Stimulated activated naive CD8-positive, alpha-beta T cell treated with anti-CD3 and anti-CD28 coated beads, Interleukin-15, Interleukin-2, amounts not matched to agents 100 U/mL and 50 U/mL, for 24 hours (primary cell): Measurements from ENCODE around the gene PGGHG.
A peak's percentile ranks its signal among the peaks of the same experiment; 100 is the strongest.
"Not testable (repeated sequence)": the region's sequence is repeated elsewhere in the genome, so short reads cannot be mapped to it uniquely, and the experiment has no call there.

Source experiments
- ATAC-seq: fragments of 150-1000 bp; cut with Tn5 transposase; one replicate; pipeline ENCODE4 v1.10.0; 2021
- DNase-seq: peaks from one replicate; pipeline ENCODE4 v3.0.0; 2021

PGGHG gene

GRCh38 chr11:313787-314553, 25.0 kb downstream of the PGGHG start, which contains the start of gene IFITM1:
TSS of gene IFITM1 (plus strand) at chr11:314040. CDS start at chr11:314171, 131 bp downstream.
- ATAC-seq (peak; percentile 37), DNase-seq (peak; percentile 59)

GRCh38 chr11:314554-314875, 25.6 kb downstream of the PGGHG start:
- peak; percentile 7 for DNase-seq
- not testable (repeated sequence) for ATAC-seq

GRCh38 chr11:315051-315481, 26.1 kb downstream of the PGGHG start:
- ATAC-seq (no peak), DNase-seq (peak; percentile 31)

- DNase-seq (no peak), ATAC-seq (no peak)
Measured at GRCh38 chr11:315516-315994, 26.6 kb downstream of the PGGHG start.

- ATAC-seq (no peak), DNase-seq (peak; percentile 55)
Measured at GRCh38 chr11:316031-316701, 27.2 kb downstream of the PGGHG start.

GRCh38 chr11:316891-317301, 28.0 kb downstream of the PGGHG start:
- no peak for ATAC-seq
- DNase-seq, result no peak

- not testable (repeated sequence) for DNase-seq, ATAC-seq
Measured at GRCh38 chr11:317668-318404, 28.9 kb downstream of the PGGHG start.

GRCh38 chr11:318405-319120, 29.6 kb downstream of the PGGHG start:
- not testable (repeated sequence) for DNase-seq
- ATAC-seq, result peak; percentile 7

- peak; percentile 19 for ATAC-seq
- DNase-seq, result not testable (repeated sequence)
Measured at GRCh38 chr11:319121-319887, 30.4 kb downstream of the PGGHG start.

- ATAC-seq, result peak; percentile 33
- not testable (repeated sequence) for DNase-seq
Measured at GRCh38 chr11:319888-320273, 31.0 kb downstream of the PGGHG start.

- ATAC-seq (no peak), DNase-seq (no peak)
Measured at GRCh38 chr11:324156-324555, 35.2 kb downstream of the PGGHG start.

GRCh38 chr11:324593-325517, 35.9 kb downstream of the PGGHG start:
- ATAC-seq, DNase-seq: not testable (repeated sequence)

GRCh38 chr11:325796-326591, 37.1 kb downstream of the PGGHG start:
- ATAC-seq (peak; percentile 10), DNase-seq (no peak)

GRCh38 chr11:326592-326841, 37.6 kb downstream of the PGGHG start:
- ATAC-seq (peak; percentile 0), DNase-seq (no peak)

GRCh38 chr11:326842-327580, 38.1 kb downstream of the PGGHG start:
- ATAC-seq (peak; percentile 63), DNase-seq (peak; percentile 82)

GRCh38 chr11:327581-327923, 38.6 kb downstream of the PGGHG start:
- no peak for DNase-seq
- ATAC-seq, result no peak

GRCh38 chr11:328012-328411, 39.1 kb downstream of the PGGHG start:
- no peak for DNase-seq
- ATAC-seq, result no peak

- DNase-seq, ATAC-seq: not testable (repeated sequence)
Measured at GRCh38 chr11:328516-329100, 39.7 kb downstream of the PGGHG start.

GRCh38 chr11:329886-330253, 40.9 kb downstream of the PGGHG start:
- DNase-seq (no peak), ATAC-seq (no peak)
